ENCODE data around the gene HIRA.
"Not testable (repeated sequence)": the region's sequence is repeated elsewhere in the genome, so short reads cannot be mapped to it uniquely, and the experiment has no call there.

HIRA gene

DNA sequence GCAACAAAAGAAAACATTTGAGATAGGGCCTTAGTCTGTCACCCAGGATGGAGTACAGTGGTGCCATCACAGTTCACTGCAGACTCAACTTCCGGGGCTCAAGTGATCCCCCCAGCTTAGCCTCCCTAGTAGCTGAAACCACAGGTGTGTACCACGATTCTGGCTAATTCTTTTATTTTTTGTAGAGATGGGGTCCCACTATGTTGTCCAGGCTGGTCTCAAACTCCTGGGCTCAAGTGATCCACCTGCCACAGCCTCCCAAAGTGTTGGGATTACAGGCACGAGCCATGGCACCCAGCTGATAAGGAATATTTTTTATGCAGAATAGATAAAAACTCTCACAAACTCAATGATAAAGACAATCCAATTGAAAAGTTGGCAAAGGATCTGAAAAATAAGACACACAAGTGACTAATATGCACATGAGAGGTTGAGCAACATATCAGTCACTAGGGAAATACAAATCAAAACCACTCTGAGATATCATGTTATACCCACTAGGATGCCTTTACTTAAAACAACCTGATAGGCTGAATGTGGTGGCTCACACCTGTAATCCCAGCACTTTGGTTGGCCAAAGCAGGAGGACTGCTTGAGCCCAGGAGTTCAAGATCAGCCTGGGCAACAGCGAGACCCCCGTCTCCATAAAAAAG, 106.1 kb downstream of the HIRA start:
- DNase-seq (ENCODE audit: low spot score) = no peak

DNA sequence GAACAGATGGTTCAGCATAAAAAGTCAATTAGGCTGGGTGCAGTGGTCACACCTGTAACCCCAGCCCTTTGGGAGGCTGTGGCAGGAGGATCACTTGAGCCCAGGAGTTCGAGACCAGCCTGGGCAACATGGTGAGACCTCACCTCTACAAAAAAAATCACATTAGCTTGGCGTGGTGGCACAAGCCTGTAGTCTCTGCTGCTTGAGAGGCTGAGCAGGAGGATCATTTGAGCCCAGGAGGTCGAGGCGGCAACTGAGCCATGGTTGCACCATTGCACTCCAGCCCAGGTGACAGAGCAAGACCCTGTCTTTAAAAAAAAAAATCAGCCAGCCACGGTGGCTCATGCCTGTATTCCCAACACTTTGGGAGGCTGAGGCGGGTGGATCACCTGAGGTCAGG, 108.1 kb downstream of the HIRA start:
- DNase-seq (ENCODE audit: low spot score) = not testable (repeated sequence)

GRCh38 chr22:19321757-19322156, 109.8 kb downstream of the HIRA start:
- DNase-seq (ENCODE audit: low spot score) = no peak

DNA sequence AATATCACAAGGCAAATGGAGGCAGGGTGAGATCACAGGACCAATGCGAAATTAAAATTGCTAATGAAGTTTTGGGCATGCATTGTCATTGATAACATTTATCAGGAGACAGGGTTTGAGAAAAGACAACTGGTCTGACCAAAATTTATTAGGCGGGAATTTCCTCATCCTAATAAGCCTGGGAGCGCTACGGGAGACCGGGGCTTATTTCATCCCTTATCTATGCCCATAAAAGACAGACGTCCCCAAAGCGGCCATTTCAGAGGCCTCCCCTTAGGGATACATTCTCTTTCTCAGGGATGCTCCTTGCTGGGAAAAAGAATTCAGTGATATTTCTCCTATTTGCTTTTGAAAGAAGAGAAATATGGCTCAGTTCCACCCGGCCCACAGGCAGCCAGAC, 111.4 kb downstream of the HIRA start:
- not testable (repeated sequence) for DNase-seq (ENCODE audit: low spot score)

- no peak for DNase-seq (ENCODE audit: low spot score)
Observed at GRCh38 chr22:19319281-19319680, 112.3 kb downstream of the HIRA start.

- DNase-seq (ENCODE audit: low spot score) = no peak
Observed at GRCh38 chr22:19317865-19318264, 113.7 kb downstream of the HIRA start.

- no peak for DNase-seq (ENCODE audit: low spot score)
Observed at GRCh38 chr22:19307872-19308271, 123.7 kb downstream of the HIRA start.

DNA sequence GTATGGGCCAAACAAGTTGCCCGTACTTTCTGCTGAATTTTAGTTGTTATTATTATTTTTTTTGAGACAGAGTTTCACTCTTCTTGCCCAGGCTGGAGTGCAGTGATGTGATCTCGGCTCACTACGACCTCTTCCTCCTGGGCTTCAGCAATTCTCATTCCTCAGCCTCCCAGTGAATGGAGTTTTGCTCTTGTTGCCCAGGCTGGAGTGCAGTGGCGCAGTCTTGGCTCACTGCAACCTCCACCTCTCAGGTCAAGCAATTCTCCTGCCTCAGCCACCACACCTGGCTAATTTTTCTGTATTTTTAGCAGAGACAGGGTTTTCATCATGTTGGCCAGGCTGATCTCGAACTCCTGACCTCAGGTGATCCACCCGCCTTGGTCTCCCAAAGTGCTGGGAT, 125.0 kb downstream of the HIRA start:
- not testable (repeated sequence) for DNase-seq (ENCODE audit: low spot score)

DNA sequence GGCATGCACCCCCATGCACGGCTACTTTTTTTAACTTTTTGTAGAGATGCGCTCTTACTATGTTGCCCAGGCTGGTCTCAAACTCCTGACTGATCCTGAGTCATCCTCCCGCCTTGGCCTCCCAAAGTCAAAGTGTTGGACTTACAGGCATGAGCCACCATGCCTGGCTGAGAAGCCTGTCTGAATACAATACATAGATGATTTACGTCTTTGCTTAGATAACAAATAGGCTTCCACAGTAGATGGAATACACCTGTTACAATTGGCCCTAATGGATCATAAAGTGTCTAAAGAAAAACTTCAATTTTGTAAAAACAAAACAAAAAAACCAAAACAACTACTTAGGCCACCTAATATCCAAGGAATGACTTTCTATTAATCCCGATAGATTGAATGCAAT, 127.0 kb downstream of the HIRA start:
- no peak for DNase-seq (ENCODE audit: low spot score)

DNA sequence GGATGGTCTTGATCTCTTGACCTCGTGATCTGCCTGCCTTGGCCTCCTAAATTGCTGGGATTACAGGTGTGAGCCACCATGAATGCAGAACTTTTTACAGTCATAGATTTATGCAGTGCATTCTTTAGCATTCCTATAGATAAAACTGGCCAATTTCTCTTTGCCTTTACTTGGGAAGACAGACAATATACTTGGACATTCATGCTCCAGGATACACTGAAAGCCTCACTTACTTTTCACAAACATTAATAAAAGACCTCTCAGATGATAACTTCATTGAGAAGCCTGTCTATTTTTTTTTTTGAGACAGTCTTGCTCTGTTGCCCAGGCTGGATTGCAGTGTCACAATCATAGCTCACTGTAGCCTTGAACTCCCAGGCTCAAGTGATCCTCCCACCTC, 127.7 kb downstream of the HIRA start:
- no peak for DNase-seq (ENCODE audit: low spot score)

- DNase-seq (ENCODE audit: low spot score) = no peak
Observed at GRCh38 chr22:19295733-19296132, 135.8 kb downstream of the HIRA start.

GRCh38 chr22:19292458-19293230, 138.9 kb downstream of the HIRA start:
- no peak for DNase-seq (ENCODE audit: low spot score)

GRCh38 chr22:19291580-19292457, 139.7 kb downstream of the HIRA start, which contains the start of gene CLTCL1:
CLTCL1 (minus strand) TSS chr22:19291719; CDS start chr22:19291641, 78 bp downstream.
- peak; percentile 100 for DNase-seq (ENCODE audit: low spot score)

DNA sequence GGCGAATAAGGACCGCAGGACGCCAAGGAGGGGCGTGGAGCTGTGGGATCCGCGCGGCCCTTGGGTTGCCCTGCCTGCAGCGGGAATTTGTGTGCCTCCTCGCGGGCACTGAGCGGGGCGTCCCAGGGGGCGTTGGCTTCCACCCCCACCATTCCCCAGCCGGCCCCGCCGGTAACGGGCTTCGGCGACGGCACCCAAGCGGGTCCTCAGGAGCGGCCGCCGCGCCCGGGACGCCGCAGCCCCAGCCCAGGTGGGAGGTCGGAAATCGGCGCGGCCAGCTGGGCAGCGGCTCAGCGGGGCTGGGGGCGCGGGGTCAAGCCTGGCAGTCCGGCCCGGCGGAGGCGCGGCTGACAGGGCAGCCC, 140.3 kb downstream of the HIRA start:
- DNase-seq (ENCODE audit: low spot score) = peak; percentile 57

DNA sequence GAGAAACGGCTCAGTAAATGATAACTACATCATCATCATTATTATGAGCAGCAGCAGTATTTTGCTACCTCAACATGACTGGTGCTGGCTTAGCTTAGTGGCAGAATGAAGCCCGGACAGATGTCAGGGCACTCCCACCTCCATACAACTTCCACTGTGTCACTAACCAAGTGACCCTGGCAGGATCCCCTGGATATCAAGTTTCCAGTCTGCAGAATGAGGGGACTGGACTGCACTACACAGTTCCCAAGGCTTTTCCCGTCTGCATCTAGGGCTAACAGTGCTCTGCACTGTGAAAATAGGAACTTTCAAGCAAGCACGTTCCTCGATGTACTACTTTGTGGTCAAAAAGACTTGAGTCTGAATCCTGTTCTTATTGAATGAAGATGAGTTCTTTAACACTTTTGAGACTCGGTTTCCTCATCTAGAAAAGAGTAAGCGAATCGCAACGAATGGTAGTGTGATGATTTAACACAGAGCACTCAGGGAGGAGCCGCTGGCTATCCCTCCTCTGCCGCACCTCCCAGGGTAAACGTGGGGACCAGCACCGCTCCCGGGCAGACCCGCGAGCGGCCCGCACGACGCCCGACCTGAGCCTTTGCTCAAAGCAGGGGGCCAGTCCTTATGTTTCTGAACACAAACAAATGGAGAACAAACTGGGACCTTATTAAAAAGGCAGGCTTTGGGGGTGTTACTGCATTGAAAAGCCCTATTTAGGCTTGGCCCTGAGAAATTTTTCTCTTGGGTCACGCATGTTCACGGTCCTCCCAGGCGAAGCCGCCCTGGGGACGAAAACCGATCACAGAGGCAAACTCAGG, 140.9 kb downstream of the HIRA start:
- DNase-seq (ENCODE audit: low spot score) = peak; percentile 24

GRCh38 chr22:19289475-19290161, 141.9 kb downstream of the HIRA start:
- peak; percentile 44 for DNase-seq (ENCODE audit: low spot score)

DNA sequence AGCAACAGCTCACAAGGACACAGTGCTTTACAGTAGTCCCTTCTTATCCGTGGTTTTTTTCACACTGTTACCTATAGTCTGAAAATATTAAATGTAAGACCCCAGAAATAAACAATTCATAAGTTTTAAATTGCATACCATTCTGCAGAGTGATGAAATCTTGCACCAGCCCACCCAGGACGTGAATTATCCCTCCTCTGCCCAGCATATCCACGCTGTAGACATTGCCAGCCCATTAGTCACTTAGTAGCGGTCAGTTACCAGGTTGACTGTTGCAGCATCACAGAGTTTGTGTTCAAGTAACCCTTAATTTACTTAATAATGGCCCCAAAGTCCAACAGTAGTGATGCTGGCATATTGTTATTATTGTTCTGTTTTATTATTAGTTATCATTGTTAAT, 143.6 kb downstream of the HIRA start:
- DNase-seq (ENCODE audit: low spot score) = peak; percentile 72

GRCh38 chr22:19287076-19287707, 144.3 kb downstream of the HIRA start:
- no peak for DNase-seq (ENCODE audit: low spot score)

DNA sequence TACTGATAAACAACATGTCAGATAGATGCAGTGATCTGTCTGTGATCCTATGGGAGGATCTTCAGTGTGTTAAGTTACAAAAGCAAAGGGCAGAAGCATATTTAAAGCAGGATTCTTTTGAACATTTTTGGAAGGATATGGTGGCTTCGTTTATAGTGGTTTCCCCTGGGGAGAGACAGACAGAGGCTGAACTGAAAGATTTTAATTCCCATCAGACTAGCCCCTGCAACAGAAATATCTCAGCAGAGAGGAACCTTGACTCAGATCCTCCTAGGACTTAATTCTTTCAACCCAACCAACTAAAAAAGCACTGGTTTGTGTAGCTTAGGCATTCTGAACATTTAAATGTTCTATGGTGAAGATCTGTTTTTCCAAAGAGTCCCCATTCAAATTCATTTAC, 145.7 kb downstream of the HIRA start:
- DNase-seq (ENCODE audit: low spot score) = no peak
